HTR-8/SVneo (cell line): Measurements from ENCODE around the gene GPLD1.
"Not testable (repeated sequence)": the region's sequence is repeated elsewhere in the genome, so short reads cannot be mapped to it uniquely, and the experiment has no call there.

Experiments
- DNase-seq: peaks from one replicate; pipeline ENCODE4 v3.0.0; 2011; ENCODE audit warnings: low spot score, mixed read lengths; ENCODE audit not compliant: insufficient read length
- FAIRE-seq: peaks from 2 replicates; lab custom pipeline; 2011; peaks lifted over from hg19 to GRCh38; lab: Jason Lieb, UNC

GPLD1 gene

DNA sequence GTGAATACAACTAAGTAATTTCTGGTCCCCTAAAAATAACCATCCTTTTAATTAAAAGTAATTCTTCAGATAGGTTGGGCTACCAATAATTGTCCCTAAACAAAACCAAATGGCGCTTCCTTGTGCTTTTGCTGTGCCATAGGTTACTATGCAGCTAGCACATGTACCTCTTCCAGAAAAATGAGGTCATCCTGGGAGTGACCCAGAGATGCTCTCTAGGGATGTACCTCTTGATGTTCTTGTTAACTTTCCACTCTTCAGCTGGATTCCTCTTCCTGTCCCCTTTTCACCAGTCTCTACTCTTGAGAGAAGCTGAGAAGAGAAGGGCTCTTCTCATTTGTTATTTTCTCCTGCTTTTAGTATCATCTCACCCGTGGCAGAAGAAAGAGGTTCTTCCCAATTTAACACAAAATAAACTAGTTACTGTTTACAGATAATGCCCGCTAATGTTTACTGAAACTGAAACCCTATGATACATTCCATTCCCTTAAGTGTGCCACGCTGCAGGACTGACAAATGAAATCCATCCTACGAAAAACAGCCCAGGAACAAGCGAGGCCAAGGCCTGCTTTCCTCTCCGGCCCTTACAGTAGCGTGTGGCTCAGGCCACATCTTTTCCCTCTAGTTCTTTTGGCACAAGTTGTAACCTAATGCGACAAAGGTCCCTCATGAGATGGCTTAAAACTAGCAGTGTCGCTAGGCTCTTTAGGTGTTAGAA is 62.5 kb downstream of the GPLD1 start:
- DNase-seq (no peak), FAIRE-seq (no peak)

DNA sequence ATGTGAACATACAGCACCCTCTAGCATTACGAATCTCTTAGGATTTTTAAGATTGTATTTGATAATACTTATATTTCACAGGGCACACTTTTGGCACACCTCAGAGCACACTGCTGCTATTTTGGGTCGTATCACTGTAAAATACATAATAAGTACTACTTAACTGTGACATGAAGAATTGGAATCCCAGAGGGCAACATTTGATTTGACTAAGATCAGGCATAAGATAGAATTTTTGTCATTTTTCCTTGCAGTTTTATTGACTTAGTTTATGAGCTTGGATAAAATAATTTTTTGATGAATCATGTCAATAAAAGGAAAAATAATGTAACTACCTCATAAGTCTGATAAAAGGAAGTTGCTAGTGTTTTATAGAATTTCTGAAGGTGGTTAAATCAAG is 64.3 kb downstream of the GPLD1 start:
- DNase-seq: no peak
- FAIRE-seq: no peak

DNA sequence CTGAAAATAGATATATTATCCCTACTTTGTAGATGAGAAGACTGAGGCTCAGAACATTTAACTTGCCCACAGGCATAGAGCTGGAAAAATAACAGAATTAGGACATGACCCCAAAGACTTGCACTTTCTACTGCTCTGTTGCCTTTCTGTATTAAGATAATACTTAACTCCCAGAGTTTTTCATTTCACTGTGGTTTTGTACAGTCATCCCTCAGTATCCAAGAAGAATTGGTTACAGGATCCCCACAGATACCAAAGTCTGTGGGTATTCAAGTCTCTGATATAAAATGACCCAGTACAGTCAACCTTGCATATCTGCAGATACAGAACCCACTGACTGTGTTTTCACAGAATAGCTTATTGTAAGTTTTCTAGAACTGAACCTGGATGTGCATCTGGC is 69.9 kb downstream of the GPLD1 start:
- DNase-seq (no peak), FAIRE-seq (no peak)

DNA sequence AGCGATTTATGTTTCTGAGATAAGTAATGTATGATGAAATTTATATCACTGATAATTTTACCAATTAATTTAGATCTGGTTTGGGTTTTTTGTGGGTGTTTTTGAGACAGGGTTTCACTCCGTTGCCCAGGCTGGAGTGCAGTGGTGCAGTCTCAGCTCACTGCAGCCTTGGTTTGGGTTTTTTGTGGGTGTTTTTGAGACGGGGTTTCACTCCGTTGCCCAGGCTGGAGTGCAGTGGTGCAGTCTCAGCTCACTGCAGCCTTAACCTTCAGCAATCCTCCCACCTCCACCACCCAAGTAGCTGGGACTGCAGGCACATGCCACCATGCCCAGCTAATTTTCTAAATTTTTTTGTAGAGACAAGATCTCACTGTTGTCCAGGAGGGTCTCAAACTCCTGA is 73.6 kb downstream of the GPLD1 start:
- no peak for FAIRE-seq
- DNase-seq: no peak

DNA sequence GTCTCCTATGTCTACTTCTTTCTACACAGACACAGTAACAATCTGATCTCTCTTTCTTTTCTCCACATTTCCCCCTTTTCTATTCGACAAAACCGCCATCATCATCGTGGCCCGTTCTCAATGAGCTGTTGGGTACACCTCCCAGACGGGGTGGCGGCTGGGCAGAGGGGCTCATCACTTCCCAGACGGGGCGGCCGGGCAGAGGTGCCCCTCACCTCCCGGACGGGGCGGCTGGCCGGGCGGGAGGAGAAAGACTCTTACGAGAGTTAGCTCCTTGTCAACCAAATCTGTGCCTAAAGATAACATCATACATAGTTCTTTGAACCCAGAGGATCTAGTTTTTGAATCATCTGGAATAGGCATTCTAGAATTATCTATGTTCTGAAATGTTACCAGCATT is 74.8 kb downstream of the GPLD1 start:
- not testable (repeated sequence) for DNase-seq, FAIRE-seq

DNA sequence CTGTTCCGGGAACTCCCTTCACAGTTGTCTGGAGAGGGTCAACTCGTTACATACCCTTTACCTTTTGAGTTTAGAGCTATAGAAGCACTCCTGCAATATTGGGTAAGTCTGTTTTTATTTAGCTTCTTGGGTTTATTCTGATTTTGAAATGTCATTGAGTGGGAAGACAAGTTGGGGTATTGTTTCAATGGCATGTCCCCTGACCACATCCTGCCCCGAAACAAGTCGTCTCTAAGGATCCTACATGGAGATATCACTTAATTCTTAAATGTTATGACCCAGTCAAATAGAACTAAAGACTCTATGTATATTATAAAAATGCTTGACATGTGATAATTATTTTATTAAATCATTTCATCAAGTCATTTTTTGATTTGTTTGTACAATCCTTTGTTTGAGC is 77.1 kb downstream of the GPLD1 start:
- FAIRE-seq (no peak), DNase-seq (no peak)

- FAIRE-seq (no peak), DNase-seq (no peak)
These were observed 78.8 kb downstream of the GPLD1 start for GRCh38 chr6:24410622-24411021.

DNA sequence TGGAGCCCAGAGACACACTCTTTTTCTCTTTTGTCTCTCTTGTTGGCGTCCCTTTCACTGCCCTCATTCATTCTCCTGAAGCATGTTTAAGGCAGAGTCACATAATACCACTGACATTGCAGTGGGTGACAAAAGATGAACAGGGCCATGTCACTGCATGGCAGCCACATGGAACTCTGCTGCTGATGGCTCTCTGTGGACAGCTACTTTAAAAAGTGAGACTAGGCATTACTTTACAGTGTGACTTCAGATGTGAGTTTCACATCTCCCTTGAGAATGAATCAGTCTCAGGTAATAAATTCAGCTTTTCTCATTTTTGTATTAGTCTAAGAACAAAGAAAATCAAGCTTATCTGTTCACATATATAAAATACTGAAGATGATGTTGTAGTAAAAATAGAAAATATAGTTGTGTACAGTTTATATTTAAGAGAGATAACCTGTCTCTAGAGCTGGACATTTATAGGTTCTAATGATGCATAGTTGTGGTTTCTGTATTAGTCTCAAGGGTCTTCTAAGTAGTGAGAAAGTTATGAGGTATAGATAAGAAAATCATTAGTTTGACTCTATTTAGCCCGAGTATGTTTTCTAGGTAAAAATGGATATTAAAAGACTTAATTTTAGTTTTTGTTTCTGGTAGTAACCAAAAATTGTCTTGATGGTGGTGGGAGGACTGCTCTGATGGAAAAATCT is 80.5 kb downstream of the GPLD1 start:
- FAIRE-seq: no peak

DNA sequence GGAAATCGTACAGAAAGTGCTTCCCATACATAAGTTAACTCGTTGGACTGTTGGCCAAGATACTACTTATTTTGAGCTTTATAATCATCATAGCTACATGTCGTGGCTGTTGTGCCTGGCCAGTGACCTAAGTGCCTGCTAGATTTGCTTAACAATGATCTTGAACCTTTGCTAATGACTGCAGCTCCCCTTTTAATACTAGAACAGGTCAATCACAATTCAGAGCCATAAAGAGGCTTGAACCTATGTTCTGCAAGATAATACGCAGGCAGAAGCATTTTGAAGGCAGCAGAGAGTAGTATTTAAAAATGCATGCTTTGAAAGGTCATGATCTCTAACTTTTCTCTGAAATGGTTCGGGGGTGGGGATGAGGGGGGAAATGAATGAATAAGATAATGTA is 84.1 kb downstream of the GPLD1 start:
- DNase-seq (no peak), FAIRE-seq (no peak)

More for the DNA sequence above, 80.5 kb downstream of the GPLD1 start:
- no peak for DNase-seq

GRCh38 chr6:24403501-24403824 is 85.9 kb downstream of the GPLD1 start:
- FAIRE-seq (no peak), DNase-seq (no peak)

DNA sequence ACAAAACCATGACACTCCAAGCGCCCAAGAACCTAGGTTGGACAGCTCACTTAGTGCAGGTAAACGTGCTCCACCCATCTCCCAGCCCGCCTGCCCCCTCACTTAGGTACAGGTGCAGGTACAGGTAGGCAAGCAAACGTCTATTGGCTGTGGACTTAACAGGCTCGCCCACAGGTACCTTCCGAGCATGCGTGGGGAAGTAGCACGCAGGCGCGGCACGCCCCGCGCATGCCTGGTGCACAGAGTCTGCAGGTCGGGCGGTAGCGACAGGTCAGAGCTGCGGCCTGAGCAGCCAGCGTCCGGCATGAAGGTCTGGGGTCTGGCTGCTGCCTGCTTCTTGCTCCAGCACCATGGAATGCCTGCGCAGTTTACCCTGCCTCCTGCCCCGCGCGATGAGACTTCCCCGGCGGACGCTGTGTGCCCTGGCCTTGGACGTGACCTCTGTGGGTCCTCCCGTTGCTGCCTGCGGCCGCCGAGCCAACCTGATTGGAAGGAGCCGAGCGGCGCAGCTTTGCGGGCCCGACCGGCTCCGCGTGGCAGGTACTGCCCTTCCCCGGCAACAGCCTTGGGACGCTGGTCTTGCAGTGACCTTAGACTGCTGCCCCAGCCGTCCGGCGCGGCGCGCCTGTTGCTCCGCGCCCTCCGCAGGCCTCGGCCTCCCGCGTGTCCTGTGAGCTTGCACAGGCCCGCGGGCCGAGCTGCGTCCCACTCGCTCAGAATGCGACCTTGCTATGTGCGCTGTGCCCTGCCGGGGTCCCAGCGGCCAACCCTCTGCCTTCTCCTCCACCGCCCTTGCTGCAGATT is 86.5 kb downstream of the GPLD1 start, which contains the start of gene MRS2:
MRS2 (plus strand) TSS at position 240 of the 804 bp plus-strand sequence; CDS start at position 351, 111 bp downstream.
- FAIRE-seq: peak; percentile 92
- peak; percentile 92 for DNase-seq

DNA sequence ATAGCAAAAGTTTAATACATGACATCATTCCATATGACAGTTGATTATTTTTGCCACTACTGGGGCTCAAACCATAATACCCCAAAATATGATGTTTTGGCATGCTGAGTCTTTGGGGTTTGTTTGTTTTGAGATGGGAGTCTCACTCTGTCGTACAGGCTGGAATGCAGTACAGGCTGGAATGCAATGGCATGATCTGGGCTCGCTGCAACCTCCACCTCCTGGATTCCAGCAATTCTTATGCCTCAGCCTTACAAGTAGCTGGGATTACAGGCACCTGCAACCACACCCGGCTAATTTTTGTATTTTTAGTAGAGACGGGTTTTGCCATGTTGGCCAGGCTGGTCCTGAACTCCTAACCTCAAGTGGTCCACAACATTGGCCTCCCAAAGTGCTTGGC is 87.9 kb downstream of the GPLD1 start:
- DNase-seq (no peak), FAIRE-seq (no peak)

GRCh38 chr6:24400045-24401039 is 89.0 kb downstream of the GPLD1 start:
- not testable (repeated sequence) for DNase-seq, FAIRE-seq

DNA sequence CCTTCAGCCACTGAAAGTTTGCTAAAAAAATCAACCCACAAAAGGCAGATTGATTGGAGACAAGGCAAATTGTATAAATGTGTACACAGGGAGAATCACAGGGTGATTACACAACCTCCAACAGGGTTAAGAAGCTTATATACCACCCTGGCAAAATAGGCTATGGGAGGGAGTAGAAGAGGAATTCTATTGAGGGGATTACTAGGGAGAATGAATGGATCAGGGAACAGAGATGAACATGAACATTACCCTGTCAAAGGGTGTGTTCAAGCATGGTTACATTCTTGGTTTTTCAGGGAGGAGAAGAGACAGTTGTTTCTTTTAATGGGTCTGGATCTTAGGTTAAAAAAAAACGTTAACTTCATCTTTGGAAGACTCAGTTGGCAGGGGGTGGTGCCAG is 91.7 kb downstream of the GPLD1 start:
- FAIRE-seq (no peak), DNase-seq (no peak)

DNA sequence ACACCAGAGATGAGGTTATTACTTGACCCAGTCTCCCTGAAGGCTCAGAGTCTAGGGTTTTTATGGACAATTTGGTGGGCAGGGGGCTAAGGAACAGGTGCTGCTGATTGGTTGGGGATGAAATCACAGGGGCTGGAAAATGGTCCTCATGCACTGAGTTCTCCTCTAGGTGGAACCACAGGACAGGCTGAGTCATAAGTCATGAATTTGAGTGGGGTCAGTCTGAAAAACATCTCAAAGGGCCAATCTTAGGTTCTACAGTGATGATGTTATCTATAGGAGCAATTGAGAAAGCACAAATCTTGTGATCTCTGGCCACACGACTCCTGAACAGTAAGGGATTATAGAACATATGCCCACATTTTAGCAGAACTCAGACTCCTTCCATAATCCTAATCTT is 92.6 kb downstream of the GPLD1 start:
- no peak for FAIRE-seq
- no peak for DNase-seq

GRCh38 chr6:24394780-24395437 is 94.5 kb downstream of the GPLD1 start:
- DNase-seq (peak; percentile 59), FAIRE-seq (no peak)

DNA sequence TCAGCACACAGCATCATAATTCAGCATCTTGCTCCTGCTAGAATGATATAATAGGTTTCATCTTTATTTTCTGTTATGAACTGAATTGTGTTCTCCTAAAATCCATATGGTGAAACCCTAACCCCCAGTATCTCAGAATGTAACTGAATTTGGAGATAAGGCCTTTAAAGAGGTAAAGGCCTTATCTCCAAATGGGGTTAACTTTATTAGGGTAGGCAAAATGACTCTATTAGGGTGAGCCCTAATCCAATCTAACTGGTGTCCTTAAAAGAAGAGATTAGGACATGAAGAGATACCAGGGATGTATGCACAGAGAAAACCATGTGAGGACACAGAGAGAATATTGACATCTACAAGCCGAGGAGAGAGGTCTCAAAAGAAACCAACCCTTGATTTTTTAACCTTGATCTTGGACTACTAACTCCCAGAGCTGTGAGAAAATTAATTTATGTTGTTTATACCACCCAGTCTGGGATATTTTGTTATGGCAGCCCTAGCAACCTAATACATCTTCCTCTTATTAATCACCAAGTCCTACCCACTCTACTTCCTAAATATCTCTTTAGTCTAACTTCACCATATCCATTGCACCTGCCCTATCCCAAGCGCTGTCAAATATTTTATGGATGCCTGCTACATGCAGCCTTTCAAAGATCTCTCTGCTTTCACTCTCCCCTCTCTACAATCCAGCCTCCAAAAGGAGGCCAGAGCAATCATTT is 95.2 kb downstream of the GPLD1 start:
- no peak for FAIRE-seq
- no peak for DNase-seq

DNA sequence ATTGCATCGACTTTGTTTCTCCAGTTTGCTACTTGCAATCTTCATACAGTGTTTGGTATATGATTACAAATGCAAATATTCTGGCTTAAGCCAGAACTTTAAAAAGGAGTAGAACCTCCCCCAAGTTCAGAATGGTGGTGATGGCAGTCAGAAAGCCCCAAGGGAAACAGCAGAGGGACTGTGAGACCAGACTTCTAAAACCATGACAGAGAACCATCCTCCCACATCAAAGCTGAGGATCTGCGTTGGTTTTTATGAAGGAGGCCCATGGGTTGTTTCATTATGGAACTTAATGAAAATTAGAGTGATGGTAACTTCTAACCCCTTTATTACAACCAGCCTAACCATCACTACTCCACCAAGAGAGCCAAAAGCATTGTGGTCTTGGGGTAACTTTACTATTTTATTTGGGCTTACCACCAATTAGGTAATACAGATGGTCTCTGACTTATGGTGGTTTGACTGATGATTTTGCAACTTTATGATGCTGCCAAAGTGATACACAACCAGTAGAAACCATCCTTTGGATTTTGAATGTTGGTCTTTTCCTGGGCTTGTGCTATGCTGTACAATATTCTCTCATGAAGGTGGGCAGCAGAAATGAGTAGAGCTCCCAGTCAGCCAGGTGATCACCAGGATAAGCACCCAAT is 97.5 kb downstream of the GPLD1 start:
- DNase-seq (no peak), FAIRE-seq (no peak)
